HepG2 (cell line): ENCODE data around the gene CDX2. TPM values are rescaled to one million over a fixed set of nuclear protein-coding genes. Genes with fewer than 3 reads are reported as not detected.

ENCODE experiments used
- ATAC-seq: fragments of 200-7000 bp; cut with Tn5 transposase; 3 replicates; pipeline ENCODE4 v1.9.1; 2020; ENCODE audit warnings: mild to moderate bottlenecking, moderate library complexity
- BruUV-seq: library from RNA; stranded (reverse); fragments of 400-500 nt; replicated peaks from 2 replicates; lab custom pipeline; 2021; lab: Mats Ljungman, UMichigan
- CTCF ChIA-PET: fragments of 300-600 bp; formaldehyde crosslinking; extraction: SDS; loops from one replicate; lab custom pipeline; 2021; ENCODE audit warnings: low total read pairs, inconsistent platforms, low intra/inter-chr PET ratio; lab: Yijun Ruan, JAX
- POLR2A ChIA-PET: fragments of 350-600 bp; sonication (Branson Sonifier 250); formaldehyde crosslinking; loops from one replicate; lab custom pipeline; 2020; ENCODE audit warnings: antibody characterized with exemption, inconsistent platforms; lab: Yijun Ruan, JAX
- DNase-seq: peaks from one replicate; pipeline ENCODE4 v3.0.0-alpha.2; 2015; ENCODE audit warnings: low spot score
- FAIRE-seq: peaks from 3 replicates; lab custom pipeline; 2011; peaks lifted over from hg19 to GRCh38; lab: Jason Lieb, UNC
- H2AFZ ChIP-seq: one replicate; pipeline ENCODE4 v1.6.1; 2011; ENCODE audit warnings: low read length, inconsistent platforms
- H3K27ac ChIP-seq: fragments of 300-600 bp; 3 replicates; pipeline ENCODE4 v1.8.0; 2011; ENCODE audit warnings: mixed run types, mild to moderate bottlenecking, mixed read lengths, low read length, inconsistent platforms; ENCODE audit not compliant: insufficient read depth; ENCODE audit errors: extremely low read length
- H3K27me3 ChIP-seq, 2 experiments: fragments of 200-600 bp in 1 of 2; 2 replicates in 1 of 2; 3 replicates in 1 of 2; pipeline versions ENCODE4 v1.6.0 to v1.8.0; 2011; ENCODE audit warnings: low read length in 2 of 2, mild to moderate bottlenecking in 2 of 2, moderate library complexity in 2 of 2, inconsistent platforms in 1 of 2; ENCODE audit not compliant: insufficient read depth in 2 of 2, control insufficient read depth in 1 of 2
- H3K36me3 ChIP-seq, 2 experiments: fragments of 200-600 bp in 1 of 2; replicated peaks in 1 of 2; 2 replicates in 1 of 2; 3 replicates in 1 of 2; pipeline versions ENCODE4 v1.5.1 to v1.8.0; 2011; ENCODE audit warnings: low read length in 2 of 2, inconsistent platforms in 1 of 2; ENCODE audit not compliant: insufficient read depth in 2 of 2, control insufficient read depth in 1 of 2
- H3K4me1 ChIP-seq: 2 replicates; pipeline ENCODE4 v1.5.1; 2012; ENCODE audit warnings: low read length, inconsistent platforms; ENCODE audit not compliant: insufficient read depth
- H3K4me2 ChIP-seq: 2 replicates; pipeline ENCODE4 v1.6.0; 2011; ENCODE audit warnings: low read depth, low read length, inconsistent platforms
- H3K4me3 ChIP-seq, 3 experiments: fragments of 200-600 bp in 1 of 3; sonication (generic), shearing (Covaris generic) in 1 of 3; replicated peaks in 1 of 3; 2 replicates each; pipeline ENCODE4 v1.5.1; 2011 to 2016; ENCODE audit warnings: low read length in 3 of 3, inconsistent platforms in 2 of 3, low read depth in 2 of 3, mild to moderate bottlenecking in 2 of 3, control low read depth in 1 of 3, mixed read lengths in 1 of 3; ENCODE audit not compliant: insufficient read depth in 1 of 3
- H3K79me2 ChIP-seq: one replicate; pipeline ENCODE4 v1.6.1; 2011; ENCODE audit warnings: low read length, inconsistent platforms; ENCODE audit not compliant: insufficient read depth
- H3K9ac ChIP-seq: 2 replicates; pipeline ENCODE4 v1.6.0; 2011; ENCODE audit warnings: mild to moderate bottlenecking, low read depth, low read length, inconsistent platforms; ENCODE audit not compliant: insufficient read depth
- H3K9me3 ChIP-seq: 2 replicates; pipeline ENCODE4 v1.5.1; 2012; ENCODE audit warnings: mild to moderate bottlenecking, low read length
- H4K20me1 ChIP-seq: 2 replicates; pipeline ENCODE4 v1.6.0; 2011; ENCODE audit warnings: inconsistent platforms, mild to moderate bottlenecking, low read length, moderate library complexity; ENCODE audit not compliant: insufficient read depth
- DDIT3 ChIP-seq: sonication (generic); formaldehyde crosslinking; IDR thresholded peaks from 2 replicates; pipeline ENCODE4 v1.4.0; 2020; ENCODE audit warnings: mild to moderate bottlenecking, missing genetic modification reagents
- FOXK2 ChIP-seq: fragments of 450-650 bp; IDR thresholded peaks from 2 replicates; pipeline ENCODE4 v1.6.1; 2016
- HIC2 ChIP-seq: sonication (generic); formaldehyde crosslinking; IDR thresholded peaks from 2 replicates; pipeline ENCODE4 v1.9.0; 2022; ENCODE audit warnings: low read depth, missing genetic modification reagents
- NONO ChIP-seq, 2 experiments: fragments of 450-650 bp in 1 of 2; sonication (generic) in 1 of 2; formaldehyde crosslinking in 1 of 2; IDR thresholded peaks in 1 of 2; conservative IDR thresholded peaks in 1 of 2; 2 replicates each; pipeline versions ENCODE4 v1.6.1 to v1.8.0; 2017 to 2022; ENCODE audit warnings: mild to moderate bottlenecking in 1 of 2, missing genetic modification reagents in 1 of 2, moderate library complexity in 1 of 2
- SNRNP70 ChIP-seq: fragments of 200-400 bp; formaldehyde crosslinking; IDR thresholded peaks from 2 replicates; pipeline ENCODE4 v1.6.1; 2017; ENCODE audit warnings: mild to moderate bottlenecking, low read depth, low read length, moderate library complexity
- TARDBP ChIP-seq: sonication (generic); formaldehyde crosslinking; IDR thresholded peaks from 2 replicates; pipeline ENCODE4 v1.8.0; 2022; ENCODE audit warnings: mild to moderate bottlenecking, missing genetic modification reagents
- ZNF589 ChIP-seq: sonication (generic); formaldehyde crosslinking; conservative IDR thresholded peaks from 2 replicates; pipeline ENCODE4 v1.8.0; 2022; ENCODE audit warnings: mild to moderate bottlenecking, moderate library complexity, missing genetic modification reagents
- WGBS: methylation state at CpG from one replicate; pipeline ENCODE4 v1.1.6; 2017; ENCODE audit warnings: low lambda C conversion rate; 5-methylcytosine and 5-hydroxymethylcytosine counted together
- in situ Hi-C: cut with HindIII; loops from 2 replicates; pipeline ENCODE4 v1.10.0; 2017; ENCODE audit warnings: low pct_unique_long_range_greater_than_20kb; ENCODE audit not compliant: extremely low pct_ligation_motif_present
- intact Hi-C: fragments of 100-400 bp; cut with micrococcal nuclease; formaldehyde crosslinking; loops from one replicate; pipeline ENCODE4 v1.10.0; 2022; ENCODE audit not compliant: unreplicated experiment
- polyA plus RNA-seq, 8 experiments: library from polyadenylated mRNA; depleted of rRNA in 3 of 8; stranded (reverse) in 7 of 8; unstranded in 1 of 8; fragments of >200 nt; fragmentation: Illumina TruSeq in 4 of 8; extraction: Trizol in 4 of 8; gene quantifications; 2 replicates each; pipeline versions ENCODE4 v1.2.1 to v1.2.3, GENCODE V29; 2011 to 2016; ENCODE audit warnings: low read depth in 4 of 8, missing spikeins in 1 of 8, mixed read lengths in 1 of 8; ENCODE audit not compliant: insufficient read depth in 1 of 8
- total RNA-seq, 5 experiments: library from RNA; depleted of rRNA; stranded (reverse); fragments of >200 nt; fragmentation: Illumina TruSeq; extraction: Trizol; gene quantifications; 2 replicates each; pipeline ENCODE4 v1.2.3, GENCODE V29; 2016; ENCODE audit warnings: low read depth in 1 of 5

CDX2 gene
- total and polyA plus RNA-seq, 2 of the 13 experiments (the other 11 are each of a cell fraction or from before 2014, with no cell fraction given) = 0.04 TPM; not detected in 1

GRCh38 chr13:27923794-27924528, 45.2 kb downstream of the CDX2 start:
- Histone ChIP-seq H3K36me3 (no peaks in the 10 kb centered on the region), H3K27me3 (peaks cover 8 to 43% of the 10 kb centered on the region in 2 experiments), H3K4me2 (no peak overlapping the region), H3K4me1 (peaks cover 21% of the 10 kb centered on the region), H3K9me3 (no peaks in the 10 kb centered on the region), H3K27ac (no peak overlapping the region), H3K9ac (no peak overlapping the region), H4K20me1 (no peaks in the 10 kb centered on the region), H2AFZ (no peak overlapping the region), H3K79me2 (no peaks in the 10 kb centered on the region), H3K4me3 (no peak overlapping the region)
- DNase-seq = no peak
- POLR2A ChIA-PET = no interaction called here
- no TSS peak for BruUV-seq
- ATAC-seq = no peak
- TF ChIP-seq NONO (IDR thresholded peaks at IDR 0.05) (no peak), NONO (CRISPR knock-in tag; conservative IDR thresholded peaks at IDR 0.05) (no peak), FOXK2 (no peak), TARDBP (CRISPR knock-in tag) (no peak)
- in situ Hi-C loops = no loop called here
- CTCF ChIA-PET = no interaction called here
- intact Hi-C loops = no loop called here
- WGBS = 86% methylated on average over 46 of the region's 48 CpGs
- no peak for FAIRE-seq

GRCh38 chr13:27922883-27923612, 46.1 kb downstream of the CDX2 start:
- FAIRE-seq = no peak
- Histone ChIP-seq H3K9me3 (no peaks in the 10 kb centered on the region), H4K20me1 (no peaks in the 10 kb centered on the region)
- TF ChIP-seq ZNF589 (no peak), SNRNP70 (no peak), HIC2 (CRISPR knock-in tag) (no peak), DDIT3 (CRISPR knock-in tag) (no peak)
- TF ChIP-seq, all 625 proteins: peak for 0
- H3K36me3 ChIP-seq = no peaks in the 10 kb centered on the region
- no peak overlapping the region for H3K4me3 ChIP-seq
- no peak overlapping the region for H3K9ac ChIP-seq
- BruUV-seq = no TSS peak
- no peaks in the 10 kb centered on the region for H3K79me2 ChIP-seq
- WGBS = 75% methylated on average over 22 of the region's 24 CpGs
- peaks cover 30% of the 10 kb centered on the region for H3K4me1 ChIP-seq
- H3K27ac ChIP-seq = no peak overlapping the region
- H3K4me2 ChIP-seq = no peak overlapping the region
- ChIA-PET CTCF (no interaction called here), POLR2A (no interaction called here)
- DNase-seq (no peak), ATAC-seq (no peak)
- no peak overlapping the region for H2AFZ ChIP-seq
- peaks cover 8 to 51% of the 10 kb centered on the region in 2 experiments for H3K27me3 ChIP-seq
- intact Hi-C loops (no loop called here), in situ Hi-C loops (no loop called here)
